Measurements from ENCODE around the gene PRDM15. TPM values are rescaled to one million over a fixed set of nuclear protein-coding genes. Genes with fewer than 3 reads are reported as not detected.
A peak's percentile ranks its signal among the peaks of the same experiment; 100 is the strongest.

The PRDM15 gene
- total RNA-seq, 1 experiment from 2014 or later: 5.7 TPM

DNA sequence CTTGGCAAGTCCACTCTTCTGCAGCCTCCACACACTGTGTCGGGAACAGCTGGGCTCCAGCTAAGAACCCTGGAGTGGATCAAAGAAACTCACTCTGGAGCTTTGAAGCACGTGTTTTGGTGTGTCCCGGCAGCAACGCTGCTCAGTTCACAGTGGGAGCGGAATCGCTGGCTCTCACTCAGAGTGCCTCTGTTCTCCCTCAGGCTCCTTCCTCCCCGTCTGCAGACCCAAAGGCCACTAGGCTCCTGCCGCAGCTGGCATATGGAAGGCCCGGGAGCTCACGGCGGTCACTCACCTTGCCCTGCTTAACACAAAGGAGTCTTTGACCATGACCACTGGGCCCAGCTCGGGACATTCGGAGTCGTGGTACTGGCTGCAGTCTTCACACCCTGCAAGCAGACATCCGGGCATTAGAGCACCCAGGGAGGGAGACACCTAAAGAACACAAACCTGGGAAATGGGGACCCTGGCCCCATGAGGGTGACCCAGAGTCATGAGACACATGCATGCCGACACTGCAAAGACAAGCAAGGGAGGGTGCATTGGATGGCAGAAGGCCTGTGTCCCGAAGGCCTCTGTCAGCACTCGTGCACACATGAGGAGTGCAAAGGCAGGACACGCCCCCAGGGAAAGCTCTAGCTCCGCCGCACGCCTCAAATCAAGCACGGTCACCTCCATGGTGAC lies 19.7 kb downstream of the PRDM15 start:
- H3K4me1 Mint-ChIP-seq (ENCODE audit: insufficient read depth, unreplicated experiment): peaks cover 8% of the 10 kb centered on the region
- H3K4me3 Mint-ChIP-seq (ENCODE audit: unreplicated experiment): no peak overlapping the region
- no peaks in the 10 kb centered on the region for H3K9me3 Mint-ChIP-seq (ENCODE audit: unreplicated experiment)
- POLR2A ChIA-PET: no interaction called here
- peaks cover 41% of the 10 kb centered on the region for H3K36me3 Mint-ChIP-seq (ENCODE audit: insufficient read depth, unreplicated experiment)
- no TSS peak for BruUV-seq (replicated peaks)
- intact Hi-C loops (cut with micrococcal nuclease): no loop called here
- DNase-seq (ENCODE audit: unreplicated experiment): no peak
- CTCF ChIA-PET: interaction anchor here (0.6 to 1.1 kb wide), 2 partner anchors 41 to 93 kb away, joined by 3 to 4 read pairs; no protein-coding TSS in a partner anchor
- no peak overlapping the region for H3K27ac Mint-ChIP-seq (ENCODE audit: low read depth, unreplicated experiment)
- no peaks in the 10 kb centered on the region for H3K27me3 Mint-ChIP-seq (ENCODE audit: insufficient read depth, unreplicated experiment)
- TF ChIP-seq, protein P1, sequence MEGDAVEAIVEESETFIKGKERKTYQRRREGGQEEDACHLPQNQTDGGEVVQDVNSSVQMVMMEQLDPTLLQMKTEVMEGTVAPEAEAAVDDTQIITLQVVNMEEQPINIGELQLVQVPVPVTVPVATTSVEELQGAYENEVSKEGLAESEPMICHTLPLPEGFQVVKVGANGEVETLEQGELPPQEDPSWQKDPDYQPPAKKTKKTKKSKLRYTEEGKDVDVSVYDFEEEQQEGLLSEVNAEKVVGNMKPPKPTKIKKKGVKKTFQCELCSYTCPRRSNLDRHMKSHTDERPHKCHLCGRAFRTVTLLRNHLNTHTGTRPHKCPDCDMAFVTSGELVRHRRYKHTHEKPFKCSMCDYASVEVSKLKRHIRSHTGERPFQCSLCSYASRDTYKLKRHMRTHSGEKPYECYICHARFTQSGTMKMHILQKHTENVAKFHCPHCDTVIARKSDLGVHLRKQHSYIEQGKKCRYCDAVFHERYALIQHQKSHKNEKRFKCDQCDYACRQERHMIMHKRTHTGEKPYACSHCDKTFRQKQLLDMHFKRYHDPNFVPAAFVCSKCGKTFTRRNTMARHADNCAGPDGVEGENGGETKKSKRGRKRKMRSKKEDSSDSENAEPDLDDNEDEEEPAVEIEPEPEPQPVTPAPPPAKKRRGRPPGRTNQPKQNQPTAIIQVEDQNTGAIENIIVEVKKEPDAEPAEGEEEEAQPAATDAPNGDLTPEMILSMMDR (IDR thresholded peaks at IDR 0.05; ENCODE audit: unreplicated experiment): no peak

DNA sequence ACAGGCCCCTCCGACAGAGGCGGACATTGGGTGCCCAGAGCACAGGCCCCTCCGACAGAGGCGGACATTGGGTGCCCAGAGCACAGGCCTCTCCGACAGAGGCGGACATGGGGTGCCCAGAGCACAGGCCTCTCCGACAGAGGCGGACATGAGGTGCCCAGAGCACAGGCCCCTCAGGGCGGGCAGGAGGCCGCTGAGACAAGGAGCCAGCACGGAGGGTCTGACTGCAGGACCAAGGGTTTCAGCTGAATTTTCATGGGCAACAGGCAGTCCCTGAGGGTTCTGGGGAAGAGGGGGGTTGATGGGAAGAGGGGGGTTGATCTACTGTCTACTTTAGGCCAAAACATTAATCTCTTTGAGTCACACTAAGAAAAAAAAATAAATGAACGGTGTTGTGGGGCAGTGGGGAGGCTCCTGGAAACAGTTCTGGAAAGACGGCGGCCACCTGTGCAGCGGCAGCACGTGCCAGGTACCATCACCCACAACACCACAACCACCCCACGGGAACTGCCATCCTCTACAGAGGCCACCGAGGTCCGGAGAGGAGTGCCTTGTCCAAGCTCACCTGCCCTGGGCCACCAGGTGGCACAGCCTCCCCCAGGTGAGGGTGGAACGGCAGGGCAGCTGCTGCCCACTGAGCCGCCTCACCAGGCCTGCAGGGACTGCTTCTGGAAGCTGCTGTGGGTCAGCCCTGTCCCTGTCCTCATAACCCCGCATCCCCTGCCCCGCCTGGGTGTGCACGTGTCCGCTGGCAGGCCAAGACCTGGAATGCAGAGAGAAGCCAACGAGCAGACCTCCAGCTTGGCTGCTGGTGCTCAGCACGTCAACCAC lies 20.5 kb downstream of the PRDM15 start:
- peaks cover 44% of the 10 kb centered on the region for H3K36me3 Mint-ChIP-seq (ENCODE audit: insufficient read depth, unreplicated experiment)
- TF ChIP-seq, protein P1 (IDR thresholded peaks at IDR 0.05; ENCODE audit: unreplicated experiment): no peak
- DNase-seq (ENCODE audit: unreplicated experiment): no peak
- H3K27me3 Mint-ChIP-seq (ENCODE audit: insufficient read depth, unreplicated experiment): no peaks in the 10 kb centered on the region
- intact Hi-C loops (cut with micrococcal nuclease): no loop called here
- POLR2A ChIA-PET: no interaction called here
- CTCF ChIA-PET: interaction anchor here (0.6 to 1.1 kb wide), 2 partner anchors 19 to 94 kb away, joined by 3 read pairs; no protein-coding TSS in a partner anchor
- H3K4me3 Mint-ChIP-seq (ENCODE audit: unreplicated experiment): no peak overlapping the region
- H3K4me1 Mint-ChIP-seq (ENCODE audit: insufficient read depth, unreplicated experiment): peaks cover 6% of the 10 kb centered on the region
- no TSS peak for BruUV-seq (replicated peaks)
- no peaks in the 10 kb centered on the region for H3K9me3 Mint-ChIP-seq (ENCODE audit: unreplicated experiment)
- peak overlapping the region; percentile 12 for H3K27ac Mint-ChIP-seq (ENCODE audit: low read depth, unreplicated experiment)

DNA sequence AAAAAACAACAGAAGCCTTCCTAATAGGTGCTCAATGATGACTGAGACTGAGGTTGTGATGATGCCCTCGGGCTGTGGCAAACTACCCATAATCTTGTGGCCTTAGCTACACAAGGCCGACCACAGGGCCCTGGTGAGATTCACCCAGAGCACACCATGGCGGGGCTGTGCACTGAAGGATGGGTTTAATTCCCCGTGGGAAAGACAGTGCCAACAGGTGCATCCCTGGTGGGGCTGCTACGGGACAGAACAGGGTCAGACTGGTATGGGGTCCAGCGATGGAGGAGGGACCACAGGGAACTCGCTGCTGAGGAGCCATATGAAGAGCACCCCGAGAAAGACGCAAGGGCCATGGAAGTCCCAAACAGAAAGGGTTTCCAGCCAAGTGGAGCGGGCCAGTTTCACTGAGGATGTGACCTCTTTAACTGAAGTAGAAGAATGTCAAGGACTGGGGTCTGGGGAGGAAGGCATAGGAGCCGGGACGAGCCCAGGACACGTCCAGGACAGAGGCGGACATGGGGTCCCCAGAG lies 21.3 kb downstream of the PRDM15 start:
- no peak for DNase-seq (ENCODE audit: unreplicated experiment)
- BruUV-seq (replicated peaks): no TSS peak
- Mint-ChIP-seq H3K27ac (ENCODE audit: low read depth, unreplicated experiment) (peak overlapping the region; percentile 12), H3K4me1 (ENCODE audit: insufficient read depth, unreplicated experiment) (no peaks in the 10 kb centered on the region), H3K27me3 (ENCODE audit: insufficient read depth, unreplicated experiment) (no peaks in the 10 kb centered on the region), H3K4me3 (ENCODE audit: unreplicated experiment) (no peak overlapping the region), H3K36me3 (ENCODE audit: insufficient read depth, unreplicated experiment) (peaks cover 44% of the 10 kb centered on the region), H3K9me3 (ENCODE audit: unreplicated experiment) (no peaks in the 10 kb centered on the region)
- intact Hi-C loops (cut with micrococcal nuclease): no loop called here
- CTCF ChIA-PET: interaction anchor here (0.6 to 1.1 kb wide), 2 partner anchors 20 to 245 kb away, joined by 3 to 4 read pairs; no protein-coding TSS in a partner anchor
- TF ChIP-seq, protein P1 (IDR thresholded peaks at IDR 0.05; ENCODE audit: unreplicated experiment): no peak
- POLR2A ChIA-PET: no interaction called here

DNA sequence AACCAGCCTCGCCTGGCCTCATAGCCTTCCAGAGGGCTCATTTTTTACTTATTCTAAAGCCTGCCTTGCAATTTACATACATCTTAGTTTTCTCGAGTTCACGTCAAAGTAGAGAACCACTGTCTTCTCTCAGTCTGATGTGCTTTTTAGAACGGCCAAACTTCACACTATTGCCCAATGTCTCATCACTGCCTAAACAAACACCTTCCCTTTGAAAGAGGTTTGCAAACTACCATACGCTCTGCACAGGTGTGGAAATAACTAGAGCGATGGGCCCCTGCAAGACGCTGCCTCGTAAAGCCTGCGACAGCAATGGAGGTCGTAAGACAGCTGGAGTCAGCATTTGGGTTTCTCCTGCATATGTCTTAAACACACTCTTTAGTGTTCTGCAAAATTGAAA lies 22.6 kb downstream of the PRDM15 start:
- Mint-ChIP-seq H3K4me1 (ENCODE audit: insufficient read depth, unreplicated experiment) (no peaks in the 10 kb centered on the region), H3K27me3 (ENCODE audit: insufficient read depth, unreplicated experiment) (no peaks in the 10 kb centered on the region), H3K4me3 (ENCODE audit: unreplicated experiment) (no peak overlapping the region), H3K9me3 (ENCODE audit: unreplicated experiment) (no peaks in the 10 kb centered on the region), H3K27ac (ENCODE audit: low read depth, unreplicated experiment) (no peak overlapping the region), H3K36me3 (ENCODE audit: insufficient read depth, unreplicated experiment) (peaks cover 44% of the 10 kb centered on the region)
- ChIA-PET POLR2A (interaction anchor here (0.7 kb wide), 1 partner anchor 241 kb away, joined by 3 read pairs; no protein-coding TSS in a partner anchor), CTCF (interaction anchor here (1.1 kb wide), 1 partner anchor 243 kb away, joined by 4 read pairs; no protein-coding TSS in a partner anchor)
- no TSS peak for BruUV-seq (replicated peaks)
- TF ChIP-seq, protein P1 (IDR thresholded peaks at IDR 0.05; ENCODE audit: unreplicated experiment): no peak
- DNase-seq (ENCODE audit: unreplicated experiment): no peak
- intact Hi-C loops (cut with micrococcal nuclease): no loop called here

Measured in MCF 10A (cell line).